Psoas muscle (tissue), 8 donors: ENCODE data around the gene ERCC6L2. TPM values are rescaled to one million over a fixed set of nuclear protein-coding genes. Genes with fewer than 3 reads are reported as not detected.

ENCODE experiments used
- ATAC-seq, 4 donors: fragments of 200-7000 bp; cut with Tn5 transposase; one replicate each; pipeline ENCODE4 v1.9.1; 2020; ENCODE audit warnings: moderate library complexity in 3 of 4, mild to moderate bottlenecking in 2 of 4
- DNase-seq, 2 donors: peaks; one replicate each; pipeline ENCODE4 v3.0.0-alpha.2; 2020
- H3K27ac ChIP-seq: fragments of 200-600 bp; one replicate; pipeline ENCODE4 v1.8.0; 2022
- H3K27me3 ChIP-seq, 3 donors: fragments of 200-600 bp in 1 of 3; one replicate each; pipeline versions ENCODE4 v1.6.1 to v1.8.0; 2013 to 2022; ENCODE audit warnings: low read length in 2 of 3, mild to moderate bottlenecking in 2 of 3, moderate library complexity in 1 of 3; ENCODE audit not compliant: insufficient read depth in 3 of 3
- H3K36me3 ChIP-seq, 2 donors: fragments of 200-600 bp in 1 of 2; one replicate each; pipeline versions ENCODE4 v1.6.1 to v1.8.0; 2013 to 2022; ENCODE audit warnings: low read depth in 1 of 2, mild to moderate bottlenecking in 1 of 2, moderate library complexity in 1 of 2; ENCODE audit not compliant: insufficient read depth in 1 of 2
- H3K4me1 ChIP-seq: fragments of 200-600 bp; one replicate; pipeline ENCODE4 v1.8.0; 2022
- H3K4me3 ChIP-seq: fragments of 200-600 bp; one replicate; pipeline ENCODE4 v1.8.0; 2022; ENCODE audit warnings: mild to moderate bottlenecking
- H3K9me3 ChIP-seq: fragments of 200-600 bp; one replicate; pipeline ENCODE4 v1.8.0; 2022
- CTCF ChIP-seq: fragments of 200-600 bp; IDR thresholded peaks from one replicate; pipeline ENCODE4 v1.8.0; 2022; ENCODE audit warnings: antibody characterized with exemption
- WGBS, 3 donors: extraction: QIAGEN DNeasy Blood & Tissue Kit; methylation state at CpG; one replicate each; pipeline versions ENCODE4 v1.1.6 to v1.1.7; 2013; 5-methylcytosine and 5-hydroxymethylcytosine counted together
- intact Hi-C, 2 donors: fragments of 100-400 bp; cut with DNase I; formaldehyde crosslinking; loops; one replicate each; pipeline versions ENCODE4 v1.11.0 to v1.14.2; 2022
- polyA plus RNA-seq, 3 donors: library from polyadenylated mRNA; stranded (reverse); fragments of 200-250 nt; gene quantifications; one replicate each; pipeline ENCODE4 v1.2.3, GENCODE V29; 2013
- total RNA-seq, 4 donors: library from RNA; stranded (reverse); fragmentation: NEBNext Ultra II Directional in 2 of 4; extraction: Animal tissue kit (Norgen Biotek cat#: 25700) in 2 of 4; gene quantifications; one replicate each; pipeline versions ENCODE4 v1.2.1 to v1.2.4, GENCODE V29; 2021 to 2023
- donor health status: healthy with polysubstance abuse.
- donor health status: DM: no; HTN: no; CAD: no; lungs with moderate emphysema.
- donor health status: Bipolar disorder and iron deficiency.
- donor health status: healthy.
- donor health status: DM: yes; HTN: yes; CAD: no.
- donor health status: DM: no; HTN: no; CAD: no.
- donor health status: DM: no; HTN: no; CAD: no.
- donor health status: DM: yes; HTN: yes; CAD: no.

Gene ERCC6L2
- total and polyA plus RNA-seq, 7 donors = 6.9 to 27.1 (median 19.8) TPM

DNA sequence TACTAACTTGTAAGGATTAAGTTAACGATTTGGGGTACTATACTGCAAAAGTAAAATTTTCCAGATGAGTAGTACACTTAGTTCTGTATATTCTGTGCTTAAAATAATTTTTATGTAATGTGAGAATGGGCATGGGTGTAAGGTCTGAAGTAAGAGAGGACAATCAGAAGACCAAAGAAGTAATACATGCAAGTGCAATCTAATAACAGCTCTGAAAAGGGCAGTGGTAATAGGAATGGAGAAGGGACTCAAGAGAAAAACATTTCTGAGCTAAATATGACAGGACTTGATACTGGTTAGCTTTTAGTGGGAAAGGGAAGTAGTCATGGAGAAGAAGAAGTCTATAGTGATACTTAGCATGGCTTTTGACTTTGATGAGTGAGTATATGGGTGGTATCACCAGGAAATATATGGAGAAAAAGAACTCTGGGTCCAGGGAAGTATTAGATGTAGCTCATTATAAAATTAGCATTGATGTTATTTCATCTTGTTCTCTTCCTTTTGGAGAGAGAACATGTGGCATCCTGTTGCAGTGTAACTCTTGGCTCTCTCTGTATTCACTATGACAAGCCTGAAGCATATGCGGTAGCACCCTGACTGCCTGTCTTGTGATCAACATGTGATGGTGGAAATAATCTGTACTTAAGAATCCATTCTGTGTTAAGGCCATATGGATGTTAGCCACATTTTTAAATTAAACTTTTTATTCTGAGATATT, 60.5 kb downstream of the ERCC6L2 start:
- ATAC-seq = peak in 1 of 4 donors; percentile 89
- Histone ChIP-seq H3K27ac (no peak overlapping the region), H3K4me3 (no peak overlapping the region), H3K4me1 (no peaks in the 10 kb centered on the region), H3K27me3 (no peaks in the 10 kb centered on the region), H3K9me3 (no peaks in the 10 kb centered on the region), H3K36me3 (peaks cover 8 to 50% of the 10 kb centered on the region in 2 donors)
- intact Hi-C loops = no loop called here
- 33 to 97% (median 65%) methylated on average over 2 of the region's 2 CpGs for WGBS, 3 donors
- DNase-seq = no peak
- no peak for TF ChIP-seq CTCF

- Histone ChIP-seq H3K36me3 (peaks cover 8 to 51% of the 10 kb centered on the region in 2 donors), H3K4me3 (no peak overlapping the region), H3K4me1 (no peaks in the 10 kb centered on the region), H3K27ac (no peak overlapping the region), H3K27me3 (no peaks in the 10 kb centered on the region), H3K9me3 (no peaks in the 10 kb centered on the region)
- ATAC-seq (peak in 1 of 4 donors; percentile 36), DNase-seq (no peak)
- WGBS, 3 donors = 92 to 96% (median 94%) methylated on average over 3 of the region's 3 CpGs
- intact Hi-C loops = no loop called here
- no peak for TF ChIP-seq CTCF
These were observed 61.1 kb downstream of the ERCC6L2 start for GRCh38 chr9:95936579-95937075.

DNA sequence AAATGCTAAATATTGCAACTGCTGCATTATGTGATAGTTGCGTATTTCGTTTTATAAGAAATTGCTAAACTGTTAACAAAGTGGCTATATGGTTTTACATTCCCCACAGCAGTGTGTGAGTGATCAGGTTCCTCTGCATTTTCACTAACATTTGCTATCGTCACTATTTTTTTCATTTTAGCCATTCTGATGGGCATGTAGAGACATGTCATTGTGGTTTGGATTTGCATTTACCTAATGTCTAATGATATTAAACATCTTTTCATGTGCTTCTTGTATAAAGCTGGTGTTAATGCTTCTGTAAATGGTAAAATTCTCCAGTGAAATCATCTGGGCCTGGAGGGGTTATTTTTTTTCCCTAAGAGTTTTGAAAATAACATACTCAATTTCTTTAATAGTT, 61.6 kb downstream of the ERCC6L2 start:
- intact Hi-C loops = no loop called here
- H3K27me3 ChIP-seq = no peaks in the 10 kb centered on the region
- H3K9me3 ChIP-seq = no peaks in the 10 kb centered on the region
- ATAC-seq = no peak
- TF ChIP-seq CTCF = no peak
- H3K27ac ChIP-seq = no peak overlapping the region
- no peak for DNase-seq
- H3K36me3 ChIP-seq = peaks cover 8 to 51% of the 10 kb centered on the region in 2 donors
- 94 to 96% (median 96%) methylated on average over 3 of the region's 3 CpGs for WGBS, 3 donors
- no peaks in the 10 kb centered on the region for H3K4me1 ChIP-seq
- H3K4me3 ChIP-seq = no peak overlapping the region

- Histone ChIP-seq H3K27ac (no peak overlapping the region), H3K4me3 (no peak overlapping the region), H3K9me3 (no peaks in the 10 kb centered on the region), H3K4me1 (no peaks in the 10 kb centered on the region), H3K27me3 (no peaks in the 10 kb centered on the region), H3K36me3 (peaks cover 0 to 51% of the 10 kb centered on the region in 2 donors)
- intact Hi-C loops = no loop called here
- WGBS, 3 donors = 98 to 100% (median 100%) methylated on average over 1 of the region's 1 CpG
- no peak for TF ChIP-seq CTCF
- DNase-seq (no peak), ATAC-seq (no peak)
These were observed 63.2 kb downstream of the ERCC6L2 start for GRCh38 chr9:95938724-95939123.
